Superior temporal gyrus (tissue), 1 donor: ENCODE results near the gene MLANA.

Experiments used
- DNase-seq: peaks from one replicate; pipeline ENCODE4 v3.0.0-alpha.2; 2016; ENCODE audit errors: extremely low spot score

MLANA gene

DNA sequence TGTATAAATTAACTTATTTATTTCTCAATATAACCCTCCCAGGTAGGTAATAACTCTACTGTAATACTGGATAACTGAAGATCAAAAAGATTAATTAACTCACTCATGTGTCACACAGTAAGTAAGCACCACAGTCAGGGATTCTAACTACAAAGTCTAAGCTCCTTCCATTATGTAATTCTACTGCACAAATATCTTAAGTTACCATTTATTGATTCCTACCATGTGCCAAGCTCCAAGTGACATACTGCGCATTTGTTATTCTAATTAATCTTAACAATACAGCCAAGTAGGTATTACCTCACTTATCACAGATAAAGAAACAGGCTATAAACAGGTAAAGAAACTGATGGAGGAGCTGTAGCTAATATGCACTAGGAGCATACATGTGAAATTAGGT, 66.5 kb downstream of the MLANA start:
- DNase-seq, result no peak

DNA sequence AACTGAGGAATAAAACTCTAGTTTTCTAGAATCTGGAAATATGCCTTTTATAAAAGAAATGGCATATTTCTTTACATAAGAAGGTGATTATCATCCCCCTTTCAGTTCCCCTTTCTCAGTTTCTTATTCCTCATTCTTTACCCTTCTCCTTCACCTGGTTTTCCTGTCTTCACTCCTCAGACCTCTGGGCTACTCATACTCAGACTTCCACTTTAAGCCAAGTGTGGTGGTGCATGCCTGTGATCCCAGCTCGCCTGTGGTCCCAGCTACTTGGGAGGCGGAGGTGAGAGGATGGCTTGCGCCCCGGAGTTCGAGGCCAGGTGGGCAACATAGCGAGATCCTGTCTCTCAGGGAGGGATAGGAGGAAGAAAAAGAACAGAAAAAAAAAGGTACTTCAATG, 67.6 kb downstream of the MLANA start:
- DNase-seq, result no peak
